Hepatocyte (in vitro differentiated cells): Measurements from ENCODE around the gene LRRC18.

Experiments used
- EZH2 ChIP-seq: fragments of 200-600 bp; sonication (generic); IDR thresholded peaks from 2 replicates; pipeline ENCODE4 v1.6.1; 2016; ENCODE audit warnings: antibody characterized with exemption, mild to moderate bottlenecking, borderline replicate concordance
- EZH2phosphoT487 ChIP-seq: fragments of 200-600 bp; sonication (generic); IDR thresholded peaks from one replicate; pipeline ENCODE4 v1.6.1; 2018; ENCODE audit warnings: antibody characterized with exemption, mild to moderate bottlenecking, low read depth, moderate library complexity; ENCODE audit not compliant: unreplicated experiment, severe bottlenecking
- TF ChIP-seq, protein P1 (sequence below): fragments of 200-600 bp; sonication (generic); IDR thresholded peaks from 2 replicates; pipeline ENCODE4 v1.5.1; 2016; ENCODE audit warnings: antibody characterized with exemption, mild to moderate bottlenecking; ENCODE audit not compliant: poor library complexity

DNA sequence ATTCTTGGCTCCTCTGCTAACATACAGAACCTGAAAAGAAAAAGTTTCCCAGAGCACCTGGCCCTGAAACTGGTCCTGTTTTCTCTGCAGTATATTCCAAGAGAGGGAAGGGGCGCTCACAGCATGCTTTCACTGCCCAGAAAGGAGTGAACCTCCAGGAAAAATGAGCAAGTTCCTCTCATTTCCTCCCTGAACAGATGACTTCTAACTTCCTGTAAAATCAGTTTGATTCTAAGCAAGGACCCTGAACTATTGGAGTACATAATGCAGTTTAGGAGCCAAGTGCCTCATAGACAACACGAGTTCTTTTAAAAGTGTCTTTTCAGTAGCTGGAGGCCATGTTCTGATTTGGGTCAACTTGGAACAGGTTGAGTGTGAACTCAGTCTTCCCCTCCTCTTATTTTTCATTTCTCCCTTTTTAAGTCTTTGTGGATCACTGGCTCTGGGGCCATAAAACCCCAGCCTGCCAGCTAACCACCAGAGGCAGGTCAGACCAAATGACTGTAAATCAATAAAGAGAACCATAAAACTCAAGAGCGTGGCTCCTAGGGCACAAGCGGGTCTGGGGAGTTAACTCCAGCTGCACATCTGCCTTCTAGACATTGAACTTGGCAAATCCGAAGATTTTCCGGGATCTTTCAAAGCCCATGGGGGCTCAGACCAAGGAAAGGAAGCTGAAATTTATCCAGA, 5.9 kb upstream of the LRRC18 start:
- TF ChIP-seq, protein P1, sequence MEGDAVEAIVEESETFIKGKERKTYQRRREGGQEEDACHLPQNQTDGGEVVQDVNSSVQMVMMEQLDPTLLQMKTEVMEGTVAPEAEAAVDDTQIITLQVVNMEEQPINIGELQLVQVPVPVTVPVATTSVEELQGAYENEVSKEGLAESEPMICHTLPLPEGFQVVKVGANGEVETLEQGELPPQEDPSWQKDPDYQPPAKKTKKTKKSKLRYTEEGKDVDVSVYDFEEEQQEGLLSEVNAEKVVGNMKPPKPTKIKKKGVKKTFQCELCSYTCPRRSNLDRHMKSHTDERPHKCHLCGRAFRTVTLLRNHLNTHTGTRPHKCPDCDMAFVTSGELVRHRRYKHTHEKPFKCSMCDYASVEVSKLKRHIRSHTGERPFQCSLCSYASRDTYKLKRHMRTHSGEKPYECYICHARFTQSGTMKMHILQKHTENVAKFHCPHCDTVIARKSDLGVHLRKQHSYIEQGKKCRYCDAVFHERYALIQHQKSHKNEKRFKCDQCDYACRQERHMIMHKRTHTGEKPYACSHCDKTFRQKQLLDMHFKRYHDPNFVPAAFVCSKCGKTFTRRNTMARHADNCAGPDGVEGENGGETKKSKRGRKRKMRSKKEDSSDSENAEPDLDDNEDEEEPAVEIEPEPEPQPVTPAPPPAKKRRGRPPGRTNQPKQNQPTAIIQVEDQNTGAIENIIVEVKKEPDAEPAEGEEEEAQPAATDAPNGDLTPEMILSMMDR = no peak
- TF ChIP-seq EZH2phosphoT487 (no peak), EZH2 (no peak)
